Trophoblast cell (in vitro differentiated cells and primary cell): ENCODE measurements around the gene ANAPC5.
A peak's percentile ranks its signal among the peaks of the same experiment; 100 is the strongest.

Experiments used
- DNase-seq, 2 donors: peaks; one replicate each; pipeline ENCODE4 v3.0.0-alpha.2; 2016
- H2AFZ ChIP-seq: 2 replicates; pipeline ENCODE4 v1.6.1; 2013; ENCODE audit warnings: low read length, moderate library complexity, mild to moderate bottlenecking; ENCODE audit not compliant: insufficient read depth, poor library complexity
- H2AK5ac ChIP-seq: 2 replicates; pipeline ENCODE4 v1.6.1; 2013; ENCODE audit warnings: mild to moderate bottlenecking, low read length
- H2BK120ac ChIP-seq: 2 replicates; pipeline ENCODE4 v1.6.1; 2013; ENCODE audit warnings: low read length, mild to moderate bottlenecking, moderate library complexity; ENCODE audit not compliant: insufficient read depth, poor library complexity
- H2BK12ac ChIP-seq: 2 replicates; pipeline ENCODE4 v1.6.1; 2013; ENCODE audit warnings: mild to moderate bottlenecking, low read length, moderate library complexity
- H2BK5ac ChIP-seq: 2 replicates; pipeline ENCODE4 v1.6.1; 2013; ENCODE audit warnings: low read length, low read depth, moderate library complexity, mild to moderate bottlenecking; ENCODE audit not compliant: poor library complexity
- H3K14ac ChIP-seq: 2 replicates; pipeline ENCODE4 v1.6.1; 2013; ENCODE audit warnings: mild to moderate bottlenecking, low read length
- H3K18ac ChIP-seq: 2 replicates; pipeline ENCODE4 v1.6.1; 2013; ENCODE audit warnings: mild to moderate bottlenecking, low read length
- H3K23ac ChIP-seq: 2 replicates; pipeline ENCODE4 v1.6.1; 2013; ENCODE audit warnings: low read length
- H3K27ac ChIP-seq: 2 replicates; pipeline ENCODE4 v1.5.1; 2013; ENCODE audit warnings: low read depth, mild to moderate bottlenecking, inconsistent platforms, low read length, moderate library complexity
- H3K27me3 ChIP-seq: 2 replicates; pipeline ENCODE4 v1.6.1; 2013; ENCODE audit warnings: inconsistent platforms, mild to moderate bottlenecking, low read length, moderate library complexity; ENCODE audit not compliant: insufficient read depth
- H3K36me3 ChIP-seq, 2 experiments: 1 replicate in 1 of 2; 2 replicates in 1 of 2; pipeline ENCODE4 v1.6.1; 2013; ENCODE audit warnings: low read length in 2 of 2, mild to moderate bottlenecking in 2 of 2, moderate library complexity in 1 of 2; ENCODE audit not compliant: insufficient read depth in 2 of 2, control insufficient read depth in 1 of 2
- H3K4ac ChIP-seq: 2 replicates; pipeline ENCODE4 v1.6.1; 2013; ENCODE audit warnings: low read depth, mild to moderate bottlenecking, low read length, moderate library complexity
- H3K4me1 ChIP-seq, 2 experiments: 1 replicate in 1 of 2; 2 replicates in 1 of 2; pipeline ENCODE4 v1.6.1; 2013; ENCODE audit warnings: low read length in 2 of 2, mild to moderate bottlenecking in 2 of 2, moderate library complexity in 1 of 2; ENCODE audit not compliant: insufficient read depth in 2 of 2, control insufficient read depth in 1 of 2
- H3K4me2 ChIP-seq: 2 replicates; pipeline ENCODE4 v1.6.1; 2013; ENCODE audit warnings: inconsistent platforms, mild to moderate bottlenecking, low read length, moderate library complexity
- H3K4me3 ChIP-seq: 2 replicates; pipeline ENCODE4 v1.5.1; 2013; ENCODE audit warnings: mild to moderate bottlenecking, low read depth, low read length, inconsistent platforms
- H3K79me1 ChIP-seq: one replicate; pipeline ENCODE4 v1.6.1; 2013; ENCODE audit warnings: low read length
- H3K79me2 ChIP-seq: 2 replicates; pipeline ENCODE4 v1.6.1; 2013; ENCODE audit warnings: low read length, mild to moderate bottlenecking; ENCODE audit not compliant: control insufficient read depth, insufficient read depth, poor library complexity
- H3K9ac ChIP-seq: 2 replicates; pipeline ENCODE4 v1.6.1; 2013; ENCODE audit warnings: mild to moderate bottlenecking, low read length
- H3K9me3 ChIP-seq: 2 replicates; pipeline ENCODE4 v1.6.1; 2013; ENCODE audit warnings: low read depth, mild to moderate bottlenecking, control low read depth, inconsistent platforms, low read length; ENCODE audit not compliant: insufficient read depth
- H4K12ac ChIP-seq: 2 replicates; pipeline ENCODE4 v1.6.1; 2013; ENCODE audit warnings: low read depth, mild to moderate bottlenecking, low read length, moderate library complexity
- H4K8ac ChIP-seq: 2 replicates; pipeline ENCODE4 v1.6.1; 2013; ENCODE audit warnings: low read depth, mild to moderate bottlenecking, low read length, moderate library complexity
- H4K91ac ChIP-seq: one replicate; pipeline ENCODE4 v1.6.1; 2013; ENCODE audit warnings: low read depth, mild to moderate bottlenecking, low read length, moderate library complexity
- WGBS: extraction: QIAGEN DNeasy Blood & Tissue Kit; methylation state at CpG from one replicate; pipeline ENCODE4 v1.1.7; 2013; ENCODE audit warnings: missing lambda C conversion rate; ENCODE audit not compliant: insufficient read length, insufficient coverage; ENCODE audit errors: extremely low coverage; 5-methylcytosine and 5-hydroxymethylcytosine counted together

ANAPC5 gene

GRCh38 chr12:121279507-121279915, 72.7 kb downstream of the ANAPC5 start:
- Histone ChIP-seq H3K18ac (no peak overlapping the region), H3K23ac (no peak overlapping the region), H3K79me1 (no peaks in the 10 kb centered on the region), H2BK12ac (no peak overlapping the region), H3K4ac (no peak overlapping the region), H3K36me3 (peaks cover 0 to 2% of the 10 kb centered on the region in 2 experiments), H3K79me2 (no peaks in the 10 kb centered on the region), H3K27ac (no peak overlapping the region), H3K27me3 (no peaks in the 10 kb centered on the region), H4K91ac (no peak overlapping the region), H3K4me2 (no peak overlapping the region), H2AK5ac (no peak overlapping the region), H4K8ac (no peak overlapping the region), H2BK5ac (no peak overlapping the region), H2BK120ac (no peak overlapping the region), H3K4me3 (no peak overlapping the region), H3K9ac (no peak overlapping the region), H3K9me3 (no peaks in the 10 kb centered on the region), H3K14ac (no peak overlapping the region), H3K4me1 (no peaks in the 10 kb centered on the region), H4K12ac (no peak overlapping the region), H2AFZ (no peak overlapping the region)
- no CpG with 5 or more reads among the region's 10 CpGs for WGBS
- no peak for DNase-seq

GRCh38 chr12:121279071-121279375, 73.2 kb downstream of the ANAPC5 start:
- WGBS: no CpG with 5 or more reads among the region's 13 CpGs
- Histone ChIP-seq H2BK120ac (no peak overlapping the region), H3K27ac (no peak overlapping the region), H3K36me3 (peaks cover 3% of the 10 kb centered on the region in 2 experiments), H2BK5ac (no peak overlapping the region), H2BK12ac (no peak overlapping the region), H3K79me1 (no peaks in the 10 kb centered on the region), H3K4me3 (no peak overlapping the region), H3K9me3 (no peaks in the 10 kb centered on the region), H3K18ac (no peak overlapping the region), H3K4ac (no peak overlapping the region), H4K8ac (no peak overlapping the region), H4K12ac (no peak overlapping the region), H3K9ac (no peak overlapping the region), H3K14ac (no peak overlapping the region), H3K23ac (no peak overlapping the region), H3K4me1 (no peaks in the 10 kb centered on the region), H2AK5ac (no peak overlapping the region), H3K4me2 (no peak overlapping the region), H4K91ac (no peak overlapping the region), H2AFZ (peak overlapping the region; percentile 5), H3K27me3 (no peaks in the 10 kb centered on the region), H3K79me2 (no peaks in the 10 kb centered on the region)
- no peak for DNase-seq

- H3K79me1 ChIP-seq: no peaks in the 10 kb centered on the region
- no peak overlapping the region for H4K91ac ChIP-seq
- H2AFZ ChIP-seq: no peak overlapping the region
- H2BK5ac ChIP-seq: no peak overlapping the region
- H3K79me2 ChIP-seq: no peaks in the 10 kb centered on the region
- no peak overlapping the region for H4K12ac ChIP-seq
- H2BK120ac ChIP-seq: no peak overlapping the region
- H4K8ac ChIP-seq: no peak overlapping the region
- no peak overlapping the region for H3K18ac ChIP-seq
- no peaks in the 10 kb centered on the region for H3K27me3 ChIP-seq
- H3K4me1 ChIP-seq: no peaks in the 10 kb centered on the region
- H3K14ac ChIP-seq: no peak overlapping the region
- peak in 1 of 2 donors; percentile 38 for DNase-seq
- H3K4me2 ChIP-seq: no peak overlapping the region
- H3K27ac ChIP-seq: no peak overlapping the region
- no CpG with 5 or more reads among the region's 15 CpGs for WGBS
- no peaks in the 10 kb centered on the region for H3K9me3 ChIP-seq
- no peak overlapping the region for H2BK12ac ChIP-seq
- H2AK5ac ChIP-seq: no peak overlapping the region
- no peak overlapping the region for H3K4ac ChIP-seq
- H3K36me3 ChIP-seq: peaks cover 4 to 5% of the 10 kb centered on the region in 2 experiments
- H3K4me3 ChIP-seq: no peak overlapping the region
- H3K9ac ChIP-seq: no peak overlapping the region
- H3K23ac ChIP-seq: no peak overlapping the region
These were observed 73.8 kb downstream of the ANAPC5 start for GRCh38 chr12:121278169-121279070.

- Histone ChIP-seq H3K9ac (no peak overlapping the region), H4K12ac (no peak overlapping the region), H3K4me3 (no peak overlapping the region), H3K27me3 (no peaks in the 10 kb centered on the region), H2BK120ac (no peak overlapping the region), H2AFZ (no peak overlapping the region), H3K18ac (no peak overlapping the region), H3K27ac (no peak overlapping the region), H3K9me3 (no peaks in the 10 kb centered on the region), H3K79me2 (no peaks in the 10 kb centered on the region), H3K79me1 (no peaks in the 10 kb centered on the region), H4K91ac (no peak overlapping the region), H3K4me1 (no peaks in the 10 kb centered on the region), H2AK5ac (no peak overlapping the region), H2BK5ac (no peak overlapping the region), H4K8ac (no peak overlapping the region), H3K36me3 (peaks cover 4 to 5% of the 10 kb centered on the region in 2 experiments), H3K23ac (no peak overlapping the region), H3K4me2 (no peak overlapping the region), H2BK12ac (no peak overlapping the region), H3K14ac (no peak overlapping the region), H3K4ac (no peak overlapping the region)
- WGBS: no CpG with 5 or more reads among the region's 6 CpGs
- DNase-seq: no peak
These were observed 74.8 kb downstream of the ANAPC5 start for GRCh38 chr12:121277374-121277759.
